HG03139 (cell line): Measurements from ENCODE around the gene E2F2.

ENCODE experiments used
- ATAC-seq: cut with Tn5 transposase; IDR thresholded peaks from one replicate; pipeline ENCODE4 v1.9.1; 2021; ENCODE audit not compliant: unreplicated experiment

Gene E2F2

GRCh38 chr1:23485002-23485332 is 46.1 kb downstream of the E2F2 start:
- ATAC-seq: no peak

GRCh38 chr1:23484253-23485001 is 46.6 kb downstream of the E2F2 start:
- no peak for ATAC-seq

GRCh38 chr1:23483321-23484252 is 47.4 kb downstream of the E2F2 start, which contains the start of gene ASAP3:
Gene ASAP3 (minus strand): TSS chr1:23484179. CDS start chr1:23484133, 46 bp downstream.
- ATAC-seq: no peak

- ATAC-seq: no peak
Measured at GRCh38 chr1:23481904-23482303, 49.1 kb downstream of the E2F2 start.

- no peak for ATAC-seq
Measured at GRCh38 chr1:23481026-23481597, 49.9 kb downstream of the E2F2 start.

GRCh38 chr1:23480187-23481025 is 50.6 kb downstream of the E2F2 start:
- no peak for ATAC-seq

GRCh38 chr1:23479666-23479941 is 51.4 kb downstream of the E2F2 start:
- ATAC-seq: no peak

- no peak for ATAC-seq
Measured at GRCh38 chr1:23478896-23479665, 52.0 kb downstream of the E2F2 start.

- no peak for ATAC-seq
Measured at GRCh38 chr1:23477359-23478144, 53.5 kb downstream of the E2F2 start.

GRCh38 chr1:23475641-23476040 is 55.4 kb downstream of the E2F2 start:
- no peak for ATAC-seq

GRCh38 chr1:23475134-23475628 is 55.9 kb downstream of the E2F2 start:
- ATAC-seq: no peak

- ATAC-seq: no peak
Measured at GRCh38 chr1:23473037-23473800, 57.8 kb downstream of the E2F2 start.

- ATAC-seq: no peak
Measured at GRCh38 chr1:23472351-23473036, 58.5 kb downstream of the E2F2 start.

GRCh38 chr1:23471473-23472075 is 59.5 kb downstream of the E2F2 start:
- no peak for ATAC-seq

GRCh38 chr1:23470282-23471070 is 60.6 kb downstream of the E2F2 start:
- ATAC-seq: no peak

- ATAC-seq: no peak
Measured at GRCh38 chr1:23469372-23469982, 61.6 kb downstream of the E2F2 start.
